Measurements from ENCODE around the gene PDCD2L. TPM values are rescaled to one million over a fixed set of nuclear protein-coding genes. Genes with fewer than 3 reads are reported as not detected.

Gene PDCD2L
- total RNA-seq, 5 donors from 2014 or later (not counting 1 experiment from before 2014, with no cell fraction given): 9.4 to 14.8 (median 14.2) TPM

- Mint-ChIP-seq H3K4me1 (peaks cover 32 to 45% (median 42%) of the 10 kb centered on the region in 3 donors), H3K27me3 (no peaks in the 10 kb centered on the region), H3K27ac (no peak overlapping the region), H3K4me3 (no peak overlapping the region), H3K36me3 (peaks cover 18% of the 10 kb centered on the region), H3K9me3 (no peaks in the 10 kb centered on the region)
- no peak overlapping the region for H3K4me3 ChIP-seq (ENCODE audit: control insufficient read depth in 1 of 2, extremely low read depth in 1 of 2, low read length in 1 of 2)
- H3K4me1 ChIP-seq (ENCODE audit: control insufficient read depth in 1 of 2, extremely low read depth in 1 of 2, insufficient read depth in 2 of 2, low read length in 2 of 2): peaks cover 23 to 27% of the 10 kb centered on the region in 2 experiments
- peaks cover 9 to 43% of the 10 kb centered on the region in 2 donors for H3K36me3 ChIP-seq (ENCODE audit: control insufficient read depth in 2 of 2, extremely low read depth in 1 of 2, insufficient read depth in 1 of 2, low read length in 1 of 2)
- WGBS (ENCODE audit: insufficient coverage): no CpG with 5 or more reads among the region's 2 CpGs
- ATAC-seq (replicated peaks in 1 of 4) (no peak), DNase-seq (no peak)
- CTCF ChIA-PET: interaction anchor here in 1 of 2 donors (0.6 to 1.0 kb wide), 2 partner anchors 9 to 1098 kb away, joined by 3 read pairs; no protein-coding TSS in a partner anchor
- no peaks in the 10 kb centered on the region for H3K27me3 ChIP-seq (replicated peaks in 1 of 2; ENCODE audit: control insufficient read depth in 2 of 2, extremely low read depth in 1 of 2, insufficient read depth in 2 of 2, low read length in 1 of 2)
- H3K9me3 ChIP-seq: no peaks in the 10 kb centered on the region
- no peak overlapping the region for H3K27ac ChIP-seq (ENCODE audit: low read length)
- POLR2A ChIA-PET: interaction anchor here in 1 of 2 donors (0.6 kb wide), 1 partner anchor 26 kb away, joined by 3 read pairs; no protein-coding TSS in a partner anchor
These were observed 27.6 kb downstream of the PDCD2L start for GRCh38 chr19:34431681-34432402.

GRCh38 chr19:34432797-34433196 lies 28.6 kb downstream of the PDCD2L start:
- DNase-seq (no peak), ATAC-seq (replicated peaks in 1 of 4) (no peak)
- H3K4me3 Mint-ChIP-seq: no peak overlapping the region
- Histone ChIP-seq H3K36me3 (ENCODE audit: control insufficient read depth in 2 of 2, extremely low read depth in 1 of 2, insufficient read depth in 1 of 2, low read length in 1 of 2) (peaks cover 13 to 51% of the 10 kb centered on the region in 2 donors), H3K27me3 (replicated peaks in 1 of 2; ENCODE audit: control insufficient read depth in 2 of 2, extremely low read depth in 1 of 2, insufficient read depth in 2 of 2, low read length in 1 of 2) (no peaks in the 10 kb centered on the region), H3K4me1 (ENCODE audit: control insufficient read depth in 1 of 2, extremely low read depth in 1 of 2, insufficient read depth in 2 of 2, low read length in 2 of 2) (peaks cover 16 to 25% of the 10 kb centered on the region in 2 experiments), H3K4me3 (ENCODE audit: control insufficient read depth in 1 of 2, extremely low read depth in 1 of 2, low read length in 1 of 2) (no peak overlapping the region), H3K9me3 (no peaks in the 10 kb centered on the region), H3K27ac (ENCODE audit: low read length) (no peak overlapping the region)
- peaks cover 30 to 43% (median 41%) of the 10 kb centered on the region in 3 donors for H3K4me1 Mint-ChIP-seq
- POLR2A ChIA-PET: no interaction called here
- H3K9me3 Mint-ChIP-seq: no peaks in the 10 kb centered on the region
- H3K36me3 Mint-ChIP-seq: peaks cover 18% of the 10 kb centered on the region
- 92% methylated on average over 5 of the region's 5 CpGs for WGBS (ENCODE audit: insufficient coverage)
- no peaks in the 10 kb centered on the region for H3K27me3 Mint-ChIP-seq
- H3K27ac Mint-ChIP-seq: no peak overlapping the region
- CTCF ChIA-PET: no interaction called here

- Histone ChIP-seq H3K36me3 (ENCODE audit: control insufficient read depth in 2 of 2, extremely low read depth in 1 of 2, insufficient read depth in 1 of 2, low read length in 1 of 2) (peaks cover 16 to 84% of the 10 kb centered on the region in 2 donors), H3K27ac (ENCODE audit: low read length) (no peak overlapping the region), H3K27me3 (replicated peaks in 1 of 2; ENCODE audit: control insufficient read depth in 2 of 2, extremely low read depth in 1 of 2, insufficient read depth in 2 of 2, low read length in 1 of 2) (no peaks in the 10 kb centered on the region), H3K4me1 (ENCODE audit: control insufficient read depth in 1 of 2, extremely low read depth in 1 of 2, insufficient read depth in 2 of 2, low read length in 2 of 2) (no peaks in the 10 kb centered on the region), H3K4me3 (ENCODE audit: control insufficient read depth in 1 of 2, extremely low read depth in 1 of 2, low read length in 1 of 2) (no peak overlapping the region), H3K9me3 (no peaks in the 10 kb centered on the region)
- Mint-ChIP-seq H3K27me3 (no peaks in the 10 kb centered on the region), H3K36me3 (peaks cover 36% of the 10 kb centered on the region), H3K4me3 (no peak overlapping the region), H3K27ac (no peak overlapping the region), H3K9me3 (no peaks in the 10 kb centered on the region), H3K4me1 (peaks cover 14 to 16% (median 14%) of the 10 kb centered on the region in 3 donors)
- CTCF ChIA-PET: interaction anchor here in 1 of 2 donors (0.7 kb wide), 1 partner anchor 1112 kb away, joined by 3 read pairs; no protein-coding TSS in a partner anchor
- WGBS (ENCODE audit: insufficient coverage): no CpG with 5 or more reads among the region's 3 CpGs
- DNase-seq: no peak
- no peak for ATAC-seq (replicated peaks in 1 of 4)
- POLR2A ChIA-PET: no interaction called here
These were observed 32.5 kb downstream of the PDCD2L start for GRCh38 chr19:34436716-34437115.

GRCh38 chr19:34448191-34448590 lies 44.0 kb downstream of the PDCD2L start:
- Mint-ChIP-seq H3K27ac (no peak overlapping the region), H3K9me3 (no peaks in the 10 kb centered on the region), H3K4me1 (peaks cover 2 to 7% (median 6%) of the 10 kb centered on the region in 3 donors), H3K27me3 (no peaks in the 10 kb centered on the region), H3K4me3 (no peak overlapping the region), H3K36me3 (peaks cover 67% of the 10 kb centered on the region)
- Histone ChIP-seq H3K4me1 (ENCODE audit: control insufficient read depth in 1 of 2, extremely low read depth in 1 of 2, insufficient read depth in 2 of 2, low read length in 2 of 2) (no peaks in the 10 kb centered on the region), H3K27ac (ENCODE audit: low read length) (no peak overlapping the region), H3K4me3 (ENCODE audit: control insufficient read depth in 1 of 2, extremely low read depth in 1 of 2, low read length in 1 of 2) (no peak overlapping the region), H3K27me3 (replicated peaks in 1 of 2; ENCODE audit: control insufficient read depth in 2 of 2, extremely low read depth in 1 of 2, insufficient read depth in 2 of 2, low read length in 1 of 2) (no peaks in the 10 kb centered on the region), H3K36me3 (ENCODE audit: control insufficient read depth in 2 of 2, extremely low read depth in 1 of 2, insufficient read depth in 1 of 2, low read length in 1 of 2) (peaks cover 12 to 83% of the 10 kb centered on the region in 2 donors), H3K9me3 (no peaks in the 10 kb centered on the region)
- CTCF ChIA-PET: interaction anchor here in 1 of 2 donors (0.6 to 0.7 kb wide), 2 partner anchors 101 to 1667 kb away, joined by 3 read pairs; partner anchors contain the start of gene TBCB
- ATAC-seq (replicated peaks in 1 of 4): no peak
- WGBS (ENCODE audit: insufficient coverage): 100% methylated on average over 2 of the region's 3 CpGs
- no peak for DNase-seq
- POLR2A ChIA-PET: interaction anchor here in 1 of 2 donors (0.6 kb wide), 1 partner anchor 34 kb away, joined by 3 read pairs; no protein-coding TSS in a partner anchor

GRCh38 chr19:34452723-34453122 lies 48.5 kb downstream of the PDCD2L start:
- H3K4me1 ChIP-seq (ENCODE audit: control insufficient read depth in 1 of 2, extremely low read depth in 1 of 2, insufficient read depth in 2 of 2, low read length in 2 of 2): no peaks in the 10 kb centered on the region
- no peak overlapping the region for H3K27ac Mint-ChIP-seq
- H3K36me3 ChIP-seq (ENCODE audit: control insufficient read depth in 2 of 2, extremely low read depth in 1 of 2, insufficient read depth in 1 of 2, low read length in 1 of 2): peaks cover 8 to 80% of the 10 kb centered on the region in 2 donors
- H3K4me3 Mint-ChIP-seq: no peak overlapping the region
- no peaks in the 10 kb centered on the region for H3K9me3 ChIP-seq
- no peaks in the 10 kb centered on the region for H3K9me3 Mint-ChIP-seq
- H3K4me1 Mint-ChIP-seq: peaks cover 0 to 8% (median 2%) of the 10 kb centered on the region in 3 donors
- no peaks in the 10 kb centered on the region for H3K27me3 ChIP-seq (replicated peaks in 1 of 2; ENCODE audit: control insufficient read depth in 2 of 2, extremely low read depth in 1 of 2, insufficient read depth in 2 of 2, low read length in 1 of 2)
- no peak overlapping the region for H3K4me3 ChIP-seq (ENCODE audit: control insufficient read depth in 1 of 2, extremely low read depth in 1 of 2, low read length in 1 of 2)
- no peak for ATAC-seq (replicated peaks in 1 of 4)
- ChIA-PET CTCF (interaction anchor here in 1 of 2 donors (0.6 kb wide), 2 partner anchors 55 to 921 kb away, joined by 3 to 5 read pairs; no protein-coding TSS in a partner anchor), POLR2A (no interaction called here)
- DNase-seq: no peak
- H3K27me3 Mint-ChIP-seq: no peaks in the 10 kb centered on the region
- no peak overlapping the region for H3K27ac ChIP-seq (ENCODE audit: low read length)
- peaks cover 54% of the 10 kb centered on the region for H3K36me3 Mint-ChIP-seq

GRCh38 chr19:34454091-34454490 lies 49.9 kb downstream of the PDCD2L start:
- Mint-ChIP-seq H3K4me1 (peaks cover 0 to 8% (median 4%) of the 10 kb centered on the region in 3 donors), H3K4me3 (no peak overlapping the region), H3K27me3 (no peaks in the 10 kb centered on the region), H3K9me3 (no peaks in the 10 kb centered on the region), H3K27ac (no peak overlapping the region), H3K36me3 (peaks cover 54% of the 10 kb centered on the region)
- no peaks in the 10 kb centered on the region for H3K9me3 ChIP-seq
- WGBS (ENCODE audit: insufficient coverage): no CpG with 5 or more reads among the region's 2 CpGs
- H3K36me3 ChIP-seq (ENCODE audit: control insufficient read depth in 2 of 2, extremely low read depth in 1 of 2, insufficient read depth in 1 of 2, low read length in 1 of 2): peaks cover 5 to 79% of the 10 kb centered on the region in 2 donors
- POLR2A ChIA-PET: no interaction called here
- H3K4me1 ChIP-seq (ENCODE audit: control insufficient read depth in 1 of 2, extremely low read depth in 1 of 2, insufficient read depth in 2 of 2, low read length in 2 of 2): no peaks in the 10 kb centered on the region
- CTCF ChIA-PET: no interaction called here
- H3K4me3 ChIP-seq (ENCODE audit: control insufficient read depth in 1 of 2, extremely low read depth in 1 of 2, low read length in 1 of 2): no peak overlapping the region
- no peak overlapping the region for H3K27ac ChIP-seq (ENCODE audit: low read length)
- DNase-seq: no peak
- no peaks in the 10 kb centered on the region for H3K27me3 ChIP-seq (replicated peaks in 1 of 2; ENCODE audit: control insufficient read depth in 2 of 2, extremely low read depth in 1 of 2, insufficient read depth in 2 of 2, low read length in 1 of 2)
- no peak for ATAC-seq (replicated peaks in 1 of 4)

Data from T-cell (primary cell).